Midbrain (tissue), 1 donor: ENCODE results near the gene SYN1.

Source experiments
- DNase-seq: peaks from one replicate; lab custom pipeline; 2025; lab: John Stamatoyannopoulos, UW

Gene SYN1

GRCh38 chrX:47523297-47523696, 96.4 kb downstream of the SYN1 start:
- DNase-seq = peak; percentile 76
